ENCODE measurements around the gene SPEM1. TPM values are rescaled to one million over a fixed set of nuclear protein-coding genes. Genes with fewer than 3 reads are reported as not detected.
"Not testable (repeated sequence)": the region's sequence is repeated elsewhere in the genome, so short reads cannot be mapped to it uniquely, and the experiment has no call there.

Gene SPEM1
- total and polyA plus RNA-seq, 5 donors: not detected

- WGBS: 68% methylated on average over 9 of the region's 9 CpGs
- Histone ChIP-seq H3K27me3 (ENCODE audit: control insufficient read depth, insufficient read depth) (no peaks in the 10 kb centered on the region), H3K27ac (ENCODE audit: low read length) (peak overlapping the region; percentile 83), H3K4me3 (ENCODE audit: low read length) (no peak overlapping the region), H3K4me1 (ENCODE audit: control insufficient read depth, insufficient read depth, low read length) (peaks cover 9% of the 10 kb centered on the region), H3K9me3 (ENCODE audit: control insufficient read depth, low read length) (no peaks in the 10 kb centered on the region)
- no peak for ATAC-seq
- intact Hi-C loops (cut with DNase I): loop anchor here in 1 of 4 donors (2.0 kb wide), 1 partner anchor 15 kb away; no protein-coding TSS in a partner anchor
- no peak for DNase-seq
These were observed 46.2 kb downstream of the SPEM1 start for GRCh38 chr17:7466318-7466638.

GRCh38 chr17:7466639-7467341, 46.7 kb downstream of the SPEM1 start:
- DNase-seq (peak; percentile 87 to 90 (median 88)), ATAC-seq (peak; percentile 43 to 69)
- Histone ChIP-seq H3K27me3 (ENCODE audit: control insufficient read depth, insufficient read depth) (no peaks in the 10 kb centered on the region), H3K27ac (ENCODE audit: low read length) (peak overlapping the region; percentile 83), H3K4me1 (ENCODE audit: control insufficient read depth, insufficient read depth, low read length) (peaks cover 10% of the 10 kb centered on the region), H3K4me3 (ENCODE audit: low read length) (no peak overlapping the region), H3K9me3 (ENCODE audit: control insufficient read depth, low read length) (no peaks in the 10 kb centered on the region)
- intact Hi-C loops (cut with DNase I): loop anchor here in 1 of 4 donors (2.0 kb wide), 1 partner anchor 16 kb away; no protein-coding TSS in a partner anchor
- WGBS: 60% methylated on average over 16 of the region's 16 CpGs

- Histone ChIP-seq H3K4me1 (ENCODE audit: control insufficient read depth, insufficient read depth, low read length) (peaks cover 11% of the 10 kb centered on the region), H3K27ac (ENCODE audit: low read length) (peak overlapping the region; percentile 83), H3K27me3 (ENCODE audit: control insufficient read depth, insufficient read depth) (no peaks in the 10 kb centered on the region), H3K9me3 (ENCODE audit: control insufficient read depth, low read length) (no peaks in the 10 kb centered on the region), H3K4me3 (ENCODE audit: low read length) (no peak overlapping the region)
- ATAC-seq (no peak), DNase-seq (no peak)
- intact Hi-C loops (cut with DNase I): loop anchor here in 1 of 4 donors (2.0 kb wide), 1 partner anchor 17 kb away; no protein-coding TSS in a partner anchor
- WGBS: 94% methylated on average over 3 of the region's 3 CpGs
These were observed 47.4 kb downstream of the SPEM1 start for GRCh38 chr17:7467498-7467897.

GRCh38 chr17:7468290-7468689, 48.2 kb downstream of the SPEM1 start:
- peak in 1 of 3 donors; percentile 22 for DNase-seq
- intact Hi-C loops (cut with DNase I): no loop called here
- no peak for ATAC-seq
- Histone ChIP-seq H3K9me3 (ENCODE audit: control insufficient read depth, low read length) (no peaks in the 10 kb centered on the region), H3K4me3 (ENCODE audit: low read length) (no peak overlapping the region), H3K27ac (ENCODE audit: low read length) (no peak overlapping the region), H3K27me3 (ENCODE audit: control insufficient read depth, insufficient read depth) (no peaks in the 10 kb centered on the region), H3K4me1 (ENCODE audit: control insufficient read depth, insufficient read depth, low read length) (peaks cover 11% of the 10 kb centered on the region)
- 85% methylated on average over 11 of the region's 11 CpGs for WGBS

GRCh38 chr17:7468804-7469389, 48.8 kb downstream of the SPEM1 start:
- Histone ChIP-seq H3K4me3 (ENCODE audit: low read length) (no peak overlapping the region), H3K27me3 (ENCODE audit: control insufficient read depth, insufficient read depth) (no peaks in the 10 kb centered on the region), H3K9me3 (ENCODE audit: control insufficient read depth, low read length) (no peaks in the 10 kb centered on the region), H3K27ac (ENCODE audit: low read length) (no peak overlapping the region), H3K4me1 (ENCODE audit: control insufficient read depth, insufficient read depth, low read length) (peaks cover 11% of the 10 kb centered on the region)
- WGBS: 77% methylated on average over 12 of the region's 12 CpGs
- ATAC-seq: no peak
- intact Hi-C loops (cut with DNase I): no loop called here
- peak in 1 of 3 donors; percentile 22 for DNase-seq

GRCh38 chr17:7469843-7470242, 49.7 kb downstream of the SPEM1 start:
- intact Hi-C loops (cut with DNase I); H3K27me3 ChIP-seq (ENCODE audit: control insufficient read depth, insufficient read depth); ATAC-seq; DNase-seq; H3K4me3 ChIP-seq (ENCODE audit: low read length); H3K27ac ChIP-seq (ENCODE audit: low read length); H3K9me3 ChIP-seq (ENCODE audit: control insufficient read depth, low read length): not testable (repeated sequence)
- 91% methylated on average over 12 of the region's 12 CpGs for WGBS
- H3K4me1 ChIP-seq (ENCODE audit: control insufficient read depth, insufficient read depth, low read length): peaks cover 14% of the 10 kb centered on the region

- DNase-seq; intact Hi-C loops (cut with DNase I); H3K4me3 ChIP-seq (ENCODE audit: low read length); H3K9me3 ChIP-seq (ENCODE audit: control insufficient read depth, low read length); ATAC-seq; H3K27me3 ChIP-seq (ENCODE audit: control insufficient read depth, insufficient read depth): not testable (repeated sequence)
- Histone ChIP-seq H3K27ac (ENCODE audit: low read length) (peak overlapping the region; percentile 30), H3K4me1 (ENCODE audit: control insufficient read depth, insufficient read depth, low read length) (peaks cover 15% of the 10 kb centered on the region)
- 66% methylated on average over 8 of the region's 8 CpGs for WGBS
These were observed 50.4 kb downstream of the SPEM1 start for GRCh38 chr17:7470457-7470973.

Other genes starting within 250 kb of the SPEM1 start
Only the 30 nearest of the 39 such genes appear.
- gene GABARAP, start 177.9 kb upstream of the SPEM1 start, total RNA-seq: 100 to 1,000 TPM; 492 to 540 (median 522) TPM
- 741 TPM for gene GABARAP, start 177.9 kb upstream of the SPEM1 start, polyA plus RNA-seq
- 100 to 1,000 TPM; 118 to 124 (median 122) TPM for gene CTDNEP1, start 168.6 kb upstream of the SPEM1 start, total RNA-seq
- gene CTDNEP1, start 168.6 kb upstream of the SPEM1 start, polyA plus RNA-seq: 80.1 TPM
- 100 to 1,000 TPM in 1 of 4 donors, 10 to 100 TPM in 3; 37.9 to 100 (median 82.9) TPM for gene ELP5, start 168.1 kb upstream of the SPEM1 start, total RNA-seq
- gene ELP5, start 168.1 kb upstream of the SPEM1 start, polyA plus RNA-seq: 41.7 TPM
- 1 to 10 TPM; 1.8 to 3.4 (median 2.8) TPM for gene CLDN7, start 157.8 kb upstream of the SPEM1 start, total RNA-seq
- gene CLDN7, start 157.8 kb upstream of the SPEM1 start, polyA plus RNA-seq: 2.9 TPM
- 100 to 1,000 TPM in 3 of 4 donors, 10 to 100 TPM in 1; 57.6 to 146 (median 103) TPM for gene SLC2A4, start 138.6 kb upstream of the SPEM1 start, total RNA-seq
- gene SLC2A4, start 138.6 kb upstream of the SPEM1 start, polyA plus RNA-seq: 83.1 TPM
- gene YBX2, start 125.7 kb upstream of the SPEM1 start, total RNA-seq: 1 to 10 TPM; 1.4 to 3.1 (median 1.8) TPM
- gene YBX2, start 125.7 kb upstream of the SPEM1 start, polyA plus RNA-seq: 5.3 TPM
- gene EIF5A, start 112.7 kb upstream of the SPEM1 start, total RNA-seq: 100 to 1,000 TPM; 259 to 311 (median 268) TPM
- 301 TPM for gene EIF5A, start 112.7 kb upstream of the SPEM1 start, polyA plus RNA-seq
- 10 to 100 TPM; 65.0 to 76.1 (median 65.8) TPM for gene GPS2, start 105.0 kb upstream of the SPEM1 start, total RNA-seq
- 68.4 TPM for gene GPS2, start 105.0 kb upstream of the SPEM1 start, polyA plus RNA-seq
- 10 to 100 TPM; 28.3 to 33.4 (median 30.6) TPM for gene NEURL4, start 91.0 kb upstream of the SPEM1 start, total RNA-seq
- gene NEURL4, start 91.0 kb upstream of the SPEM1 start, polyA plus RNA-seq: 23.8 TPM
- gene ACAP1, start 83.8 kb upstream of the SPEM1 start, total RNA-seq: 10 to 100 TPM; 15.0 to 26.4 (median 20.8) TPM
- 8.8 TPM for gene ACAP1, start 83.8 kb upstream of the SPEM1 start, polyA plus RNA-seq
- 1 to 10 TPM; 4.7 to 6.7 (median 6.5) TPM for gene KCTD11, start 68.2 kb upstream of the SPEM1 start, total RNA-seq
- gene KCTD11, start 68.2 kb upstream of the SPEM1 start, polyA plus RNA-seq: 7.8 TPM
- not detected for gene TMEM95, start 65.2 kb upstream of the SPEM1 start, total RNA-seq
- gene TMEM95, start 65.2 kb upstream of the SPEM1 start, polyA plus RNA-seq: not detected
- 1 to 10 TPM; 2.1 to 3.6 (median 3.4) TPM for gene TNK1, start 39.2 kb upstream of the SPEM1 start, total RNA-seq
- 1.7 TPM for gene TNK1, start 39.2 kb upstream of the SPEM1 start, polyA plus RNA-seq
- gene PLSCR3, start 25.8 kb upstream of the SPEM1 start, total RNA-seq: 10 to 100 TPM; 19.8 to 25.0 (median 22.9) TPM
- gene PLSCR3, start 25.8 kb upstream of the SPEM1 start, polyA plus RNA-seq: 25.9 TPM
- 100 to 1,000 TPM in 1 of 4 donors, 10 to 100 TPM in 3; 79.6 to 105 (median 97.3) TPM for gene TMEM256, start 16.2 kb upstream of the SPEM1 start, total RNA-seq
- gene TMEM256, start 16.2 kb upstream of the SPEM1 start, polyA plus RNA-seq: 210 TPM
- 10 to 100 TPM; 10.7 to 15.7 (median 14.1) TPM for gene NLGN2, start 12.5 kb upstream of the SPEM1 start, total RNA-seq
- 6.9 TPM for gene NLGN2, start 12.5 kb upstream of the SPEM1 start, polyA plus RNA-seq
- not detected for gene SPEM2, start 5.3 kb downstream of the SPEM1 start, total RNA-seq
- gene SPEM2, start 5.3 kb downstream of the SPEM1 start, polyA plus RNA-seq: not detected
- gene SPEM3, start 8.5 kb downstream of the SPEM1 start, total RNA-seq: not detected
- gene SPEM3, start 8.5 kb downstream of the SPEM1 start, polyA plus RNA-seq: not detected
- 1 to 10 TPM; 2.2 to 2.5 (median 2.3) TPM for gene TMEM102, start 15.1 kb downstream of the SPEM1 start, total RNA-seq
- 2.1 TPM for gene TMEM102, start 15.1 kb downstream of the SPEM1 start, polyA plus RNA-seq
- gene FGF11, start 19.2 kb downstream of the SPEM1 start, total RNA-seq: 10 to 100 TPM; 13.9 to 34.8 (median 23.9) TPM
- gene FGF11, start 19.2 kb downstream of the SPEM1 start, polyA plus RNA-seq: 31.7 TPM
- 10 to 100 TPM; 11.4 to 15.6 (median 13.1) TPM for gene CHRNB1, start 24.7 kb downstream of the SPEM1 start, total RNA-seq
- 16.1 TPM for gene CHRNB1, start 24.7 kb downstream of the SPEM1 start, polyA plus RNA-seq
- gene ZBTB4, start 59.3 kb downstream of the SPEM1 start, total RNA-seq: 10 to 100 TPM; 73.6 to 86.2 (median 82.2) TPM
- 41.7 TPM for gene ZBTB4, start 59.3 kb downstream of the SPEM1 start, polyA plus RNA-seq
- not detected for gene SLC35G6, start 61.1 kb downstream of the SPEM1 start, total RNA-seq
- gene SLC35G6, start 61.1 kb downstream of the SPEM1 start, polyA plus RNA-seq: not detected
- gene POLR2A, start 64.0 kb downstream of the SPEM1 start, total RNA-seq: 10 to 100 TPM; 41.9 to 51.4 (median 47.4) TPM
- gene POLR2A, start 64.0 kb downstream of the SPEM1 start, polyA plus RNA-seq: 22.3 TPM
- 10 to 100 TPM; 42.9 to 52.0 (median 47.5) TPM for gene TNFSF12, start 128.7 kb downstream of the SPEM1 start, total RNA-seq
- 58.4 TPM for gene TNFSF12, start 128.7 kb downstream of the SPEM1 start, polyA plus RNA-seq
- gene TNFSF13, start 138.4 kb downstream of the SPEM1 start, total RNA-seq: 10 to 100 TPM; 14.6 to 19.9 (median 15.7) TPM
- 15.3 TPM for gene TNFSF13, start 138.4 kb downstream of the SPEM1 start, polyA plus RNA-seq
- 10 to 100 TPM; 27.2 to 37.2 (median 34.2) TPM for gene SENP3, start 141.6 kb downstream of the SPEM1 start, total RNA-seq
- gene SENP3, start 141.6 kb downstream of the SPEM1 start, polyA plus RNA-seq: 45.2 TPM
- gene CD68, start 159.3 kb downstream of the SPEM1 start, total RNA-seq: 10 to 100 TPM; 34.6 to 45.6 (median 44.1) TPM
- gene CD68, start 159.3 kb downstream of the SPEM1 start, polyA plus RNA-seq: 19.4 TPM
- gene MPDU1, start 163.5 kb downstream of the SPEM1 start, total RNA-seq: 10 to 100 TPM; 19.3 to 32.7 (median 29.4) TPM
- 43.7 TPM for gene MPDU1, start 163.5 kb downstream of the SPEM1 start, polyA plus RNA-seq
- 1 to 10 TPM; 5.4 to 6.2 (median 5.9) TPM for gene SOX15, start 169.8 kb downstream of the SPEM1 start, total RNA-seq
- gene SOX15, start 169.8 kb downstream of the SPEM1 start, polyA plus RNA-seq: 7.0 TPM